HL-60 (cell line): ENCODE data around the gene ARID1B.

Source experiments
- DNase-seq, 2 experiments: peaks; one replicate each; pipeline ENCODE4 v3.0.0-alpha.2; 2010 to 2020; ENCODE audit warnings: low read depth in 1 of 2, low spot score in 1 of 2
- H3K27ac ChIP-seq: fragments of 250-450 bp; sonication (Bioruptor Pico); replicated peaks from 2 replicates; pipeline ENCODE4 v1.5.1; 2020; ENCODE audit warnings: mild to moderate bottlenecking, moderate library complexity
- H3K27me3 ChIP-seq: fragments of 250-450 bp; sonication (Bioruptor Pico); 2 replicates; pipeline ENCODE4 v1.5.1; 2021; ENCODE audit warnings: mild to moderate bottlenecking, moderate library complexity; ENCODE audit not compliant: insufficient read depth, poor library complexity, severe bottlenecking
- H3K4me3 ChIP-seq: replicated peaks from 2 replicates; pipeline ENCODE4 v1.5.1; 2011; ENCODE audit warnings: mild to moderate bottlenecking, control low read depth, low read length; ENCODE audit not compliant: insufficient read depth
- GABPA ChIP-seq: IDR thresholded peaks from 2 replicates; pipeline ENCODE4 v1.6.1; 2012; ENCODE audit warnings: low read depth
- POLR2AphosphoS5 ChIP-seq: IDR thresholded peaks from 2 replicates; pipeline ENCODE4 v1.6.1; 2012; ENCODE audit warnings: low read depth
- SPI1 ChIP-seq: IDR thresholded peaks from 2 replicates; pipeline ENCODE4 v1.6.1; 2012; ENCODE audit warnings: low read depth, mild to moderate bottlenecking, borderline replicate concordance
- TF ChIP-seq, protein P1 (sequence below): IDR thresholded peaks from 2 replicates; pipeline ENCODE4 v1.6.1; 2012; ENCODE audit warnings: low read depth; ENCODE audit not compliant: insufficient replicate concordance
- TF ChIP-seq, protein P2 (sequence below): IDR thresholded peaks from one replicate; pipeline ENCODE4 v1.5.1; 2011; ENCODE audit warnings: low read length, control low read depth, inconsistent platforms; ENCODE audit not compliant: insufficient read depth

Gene ARID1B

DNA sequence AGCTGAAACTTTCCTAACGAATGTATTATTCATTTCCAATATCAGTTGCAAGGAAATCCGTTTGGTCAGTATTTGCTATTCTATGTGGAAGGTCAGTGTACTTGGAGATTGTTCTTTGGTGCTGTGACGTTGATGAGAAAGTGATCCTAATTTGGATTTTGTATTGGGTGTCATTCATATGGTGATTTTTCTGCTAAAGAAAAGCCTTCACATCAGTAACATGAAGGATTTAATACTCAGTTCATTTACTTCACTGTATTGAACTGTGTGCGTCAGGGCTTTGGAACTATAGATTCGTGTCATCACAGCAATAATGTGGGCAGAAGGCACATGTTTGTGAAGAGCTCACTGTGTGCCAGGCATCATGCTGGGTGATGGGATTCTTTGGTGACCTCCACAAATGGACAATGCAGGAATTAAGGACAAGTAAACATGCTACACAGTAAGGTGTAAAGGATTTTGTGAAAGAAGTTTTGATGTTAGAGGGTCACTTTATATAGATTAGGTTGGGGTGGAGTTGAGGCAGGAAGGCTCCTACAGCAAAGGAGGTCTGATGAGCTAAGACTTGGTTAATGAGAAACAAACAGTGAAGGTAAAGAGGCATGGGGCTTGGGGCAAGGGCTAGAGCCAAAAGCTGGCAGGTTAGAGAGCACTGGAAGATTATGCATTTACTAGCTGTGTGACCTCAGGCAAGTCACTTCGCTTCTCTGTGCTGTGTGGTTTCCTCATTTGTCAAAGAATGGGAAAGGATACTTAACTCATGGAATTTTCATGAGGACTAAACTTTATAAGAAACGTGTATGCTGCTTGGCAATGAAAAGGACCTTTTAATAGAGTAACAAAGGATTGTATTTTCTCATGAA lies 12.1 kb downstream of the ARID1B start:
- Histone ChIP-seq H3K27me3 (no peaks in the 10 kb centered on the region), H3K4me3 (no peak overlapping the region), H3K27ac (no peak overlapping the region)
- DNase-seq = no peak
- TF ChIP-seq GABPA = no peak

DNA sequence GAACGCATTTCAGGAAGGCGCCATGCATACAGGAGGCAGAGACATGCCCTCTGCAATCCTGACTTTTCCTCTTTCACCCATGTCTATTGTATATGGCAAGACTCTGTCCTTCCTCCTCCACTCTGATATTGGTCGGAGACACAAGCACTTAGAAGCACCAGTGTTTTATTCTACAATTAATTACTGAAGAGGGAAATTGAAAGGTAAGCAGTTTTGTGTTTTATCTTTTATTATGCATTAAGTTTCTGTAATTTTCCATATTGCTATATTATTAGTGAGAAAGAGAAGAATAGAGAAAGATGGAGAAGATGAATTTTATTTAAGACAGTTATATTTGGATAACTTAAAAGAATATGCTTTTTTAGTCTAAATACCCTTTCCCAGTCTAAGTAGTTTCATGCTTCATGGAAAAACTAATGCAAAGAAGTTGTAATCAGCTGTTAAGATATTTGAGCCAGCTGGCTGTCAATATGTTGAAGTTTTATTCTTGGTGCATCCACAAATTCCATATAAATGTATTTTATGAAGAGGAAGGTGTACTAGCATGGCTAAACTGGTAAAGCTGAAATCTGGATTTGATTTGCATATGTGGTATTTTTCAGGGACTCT lies 13.6 kb downstream of the ARID1B start:
- H3K27me3 ChIP-seq = no peaks in the 10 kb centered on the region
- no peak for DNase-seq
- no peak overlapping the region for H3K27ac ChIP-seq
- TF ChIP-seq SPI1 = no peak
- TF ChIP-seq, protein P1, sequence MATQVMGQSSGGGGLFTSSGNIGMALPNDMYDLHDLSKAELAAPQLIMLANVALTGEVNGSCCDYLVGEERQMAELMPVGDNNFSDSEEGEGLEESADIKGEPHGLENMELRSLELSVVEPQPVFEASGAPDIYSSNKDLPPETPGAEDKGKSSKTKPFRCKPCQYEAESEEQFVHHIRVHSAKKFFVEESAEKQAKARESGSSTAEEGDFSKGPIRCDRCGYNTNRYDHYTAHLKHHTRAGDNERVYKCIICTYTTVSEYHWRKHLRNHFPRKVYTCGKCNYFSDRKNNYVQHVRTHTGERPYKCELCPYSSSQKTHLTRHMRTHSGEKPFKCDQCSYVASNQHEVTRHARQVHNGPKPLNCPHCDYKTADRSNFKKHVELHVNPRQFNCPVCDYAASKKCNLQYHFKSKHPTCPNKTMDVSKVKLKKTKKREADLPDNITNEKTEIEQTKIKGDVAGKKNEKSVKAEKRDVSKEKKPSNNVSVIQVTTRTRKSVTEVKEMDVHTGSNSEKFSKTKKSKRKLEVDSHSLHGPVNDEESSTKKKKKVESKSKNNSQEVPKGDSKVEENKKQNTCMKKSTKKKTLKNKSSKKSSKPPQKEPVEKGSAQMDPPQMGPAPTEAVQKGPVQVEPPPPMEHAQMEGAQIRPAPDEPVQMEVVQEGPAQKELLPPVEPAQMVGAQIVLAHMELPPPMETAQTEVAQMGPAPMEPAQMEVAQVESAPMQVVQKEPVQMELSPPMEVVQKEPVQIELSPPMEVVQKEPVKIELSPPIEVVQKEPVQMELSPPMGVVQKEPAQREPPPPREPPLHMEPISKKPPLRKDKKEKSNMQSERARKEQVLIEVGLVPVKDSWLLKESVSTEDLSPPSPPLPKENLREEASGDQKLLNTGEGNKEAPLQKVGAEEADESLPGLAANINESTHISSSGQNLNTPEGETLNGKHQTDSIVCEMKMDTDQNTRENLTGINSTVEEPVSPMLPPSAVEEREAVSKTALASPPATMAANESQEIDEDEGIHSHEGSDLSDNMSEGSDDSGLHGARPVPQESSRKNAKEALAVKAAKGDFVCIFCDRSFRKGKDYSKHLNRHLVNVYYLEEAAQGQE = no peak
- TF ChIP-seq GABPA = no peak
- TF ChIP-seq POLR2AphosphoS5 = no peak
- TF ChIP-seq, protein P2, sequence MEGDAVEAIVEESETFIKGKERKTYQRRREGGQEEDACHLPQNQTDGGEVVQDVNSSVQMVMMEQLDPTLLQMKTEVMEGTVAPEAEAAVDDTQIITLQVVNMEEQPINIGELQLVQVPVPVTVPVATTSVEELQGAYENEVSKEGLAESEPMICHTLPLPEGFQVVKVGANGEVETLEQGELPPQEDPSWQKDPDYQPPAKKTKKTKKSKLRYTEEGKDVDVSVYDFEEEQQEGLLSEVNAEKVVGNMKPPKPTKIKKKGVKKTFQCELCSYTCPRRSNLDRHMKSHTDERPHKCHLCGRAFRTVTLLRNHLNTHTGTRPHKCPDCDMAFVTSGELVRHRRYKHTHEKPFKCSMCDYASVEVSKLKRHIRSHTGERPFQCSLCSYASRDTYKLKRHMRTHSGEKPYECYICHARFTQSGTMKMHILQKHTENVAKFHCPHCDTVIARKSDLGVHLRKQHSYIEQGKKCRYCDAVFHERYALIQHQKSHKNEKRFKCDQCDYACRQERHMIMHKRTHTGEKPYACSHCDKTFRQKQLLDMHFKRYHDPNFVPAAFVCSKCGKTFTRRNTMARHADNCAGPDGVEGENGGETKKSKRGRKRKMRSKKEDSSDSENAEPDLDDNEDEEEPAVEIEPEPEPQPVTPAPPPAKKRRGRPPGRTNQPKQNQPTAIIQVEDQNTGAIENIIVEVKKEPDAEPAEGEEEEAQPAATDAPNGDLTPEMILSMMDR = no peak
- H3K4me3 ChIP-seq = no peak overlapping the region

DNA sequence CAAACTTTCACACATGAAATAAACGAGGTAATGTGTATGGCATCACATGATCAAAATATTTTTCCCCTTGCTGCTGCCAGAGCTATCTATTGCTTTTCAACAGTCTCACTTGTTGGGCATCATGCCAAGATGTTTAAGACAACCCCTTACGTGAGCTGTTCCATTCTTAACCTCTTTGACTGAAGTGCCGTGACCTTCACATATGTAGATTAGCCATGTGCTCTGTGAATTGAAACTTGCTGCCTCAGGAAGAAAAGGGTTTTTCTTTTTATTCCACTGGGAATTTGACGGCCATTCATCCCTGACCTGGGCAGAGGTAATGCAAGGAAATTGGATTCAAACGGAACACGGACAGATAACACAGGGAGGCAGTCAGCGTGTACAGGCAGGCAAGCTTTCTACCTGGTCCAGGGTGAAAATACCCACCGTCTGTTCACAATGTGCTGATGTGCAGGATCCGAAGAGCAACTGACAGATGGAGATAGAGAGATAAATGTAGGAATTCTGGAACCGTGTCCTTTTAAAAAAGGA lies 14.2 kb downstream of the ARID1B start:
- no peak for DNase-seq
- no peaks in the 10 kb centered on the region for H3K27me3 ChIP-seq
- no peak overlapping the region for H3K4me3 ChIP-seq
- no peak for TF ChIP-seq GABPA
- TF ChIP-seq, protein P1 = no peak
- TF ChIP-seq POLR2AphosphoS5 = no peak
- TF ChIP-seq, protein P2 = no peak
- TF ChIP-seq SPI1 = no peak
- H3K27ac ChIP-seq = no peak overlapping the region

DNA sequence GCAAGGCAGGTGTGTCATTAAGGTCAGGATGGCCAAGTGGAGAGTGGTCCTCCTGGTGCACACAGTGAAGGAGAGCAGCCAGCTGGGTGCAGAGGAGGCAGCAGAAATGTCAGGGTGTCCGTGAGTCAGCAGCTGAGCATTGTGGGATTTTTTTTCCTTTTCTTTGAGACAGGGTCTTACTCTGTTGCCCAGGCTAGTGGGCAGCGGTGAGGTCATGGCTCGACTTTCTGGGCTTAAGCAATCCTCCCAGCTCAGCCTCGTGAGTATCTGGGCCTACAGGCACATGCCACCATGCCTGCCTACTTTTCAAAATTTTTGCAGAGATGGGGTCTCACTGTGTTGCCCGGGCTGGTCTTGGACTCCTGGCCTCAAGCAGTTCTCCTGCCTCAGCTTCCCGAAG lies 16.0 kb downstream of the ARID1B start:
- TF ChIP-seq GABPA = no peak
- TF ChIP-seq SPI1 = no peak
- no peak for TF ChIP-seq POLR2AphosphoS5
- TF ChIP-seq, protein P1 = no peak
- TF ChIP-seq, protein P2 = no peak

More for the DNA sequence above, 16.0 kb downstream of the ARID1B start:
- no peak overlapping the region for H3K27ac ChIP-seq
- H3K4me3 ChIP-seq = no peak overlapping the region
- no peaks in the 10 kb centered on the region for H3K27me3 ChIP-seq
- DNase-seq = no peak
